ENCODE results near the gene VWA5B2.

VWA5B2 gene

DNA sequence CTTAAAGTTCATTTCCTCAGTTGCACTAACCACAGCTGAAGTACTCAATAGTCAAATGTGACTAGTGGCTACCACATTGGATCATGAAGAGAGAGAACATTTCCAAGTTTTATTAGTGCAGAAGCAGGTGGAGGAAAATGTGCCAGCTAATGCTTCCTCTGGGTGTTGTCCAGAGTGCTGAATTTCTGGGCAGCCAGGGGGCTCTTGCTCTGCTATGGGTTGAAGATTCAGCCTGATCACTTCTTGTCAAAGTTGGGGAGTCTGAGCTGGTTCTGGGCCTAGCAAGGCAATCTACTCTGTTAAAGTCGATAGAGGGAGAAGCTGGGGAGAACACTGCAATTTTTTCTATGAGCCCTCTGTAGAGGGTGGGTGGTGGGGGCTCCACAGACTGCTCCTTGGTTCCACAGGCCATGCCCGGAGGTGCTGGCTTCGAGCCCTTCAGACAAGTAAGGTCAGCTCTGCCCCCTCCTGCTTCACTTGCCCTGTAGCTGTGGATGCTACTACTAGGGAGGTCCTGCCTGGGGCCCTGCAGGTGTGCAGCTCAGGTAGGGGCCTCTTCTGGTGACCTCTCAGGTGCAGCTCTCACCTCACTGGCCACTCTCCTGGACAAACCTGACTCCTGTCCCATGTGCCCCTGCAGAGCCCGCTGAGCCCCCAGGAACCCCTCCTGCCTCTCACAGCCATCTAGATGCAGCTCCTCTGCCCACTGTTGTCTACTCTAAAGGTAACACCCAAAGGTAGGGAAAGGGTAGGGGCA is 11.2 kb downstream of the VWA5B2 start:
- Histone ChIP-seq H3K36me3 (ENCODE audit: control insufficient read depth in 5 of 5, insufficient read depth in 5 of 5, low read length in 5 of 5) (peaks cover 3 to 39% (median 35%) of the 10 kb centered on the region in 5 donors), H3K4me1 (ENCODE audit: control insufficient read depth in 5 of 5, insufficient read depth in 5 of 5, low read length in 5 of 5) (peaks cover 0 to 9% (median 3%) of the 10 kb centered on the region in 5 donors), H3K4me3 (ENCODE audit: low read depth in 1 of 5, low read length in 5 of 5) (no peak overlapping the region), H3K27ac (ENCODE audit: low read depth, low read length) (no peak overlapping the region), H3K9ac (ENCODE audit: low read length in 5 of 5) (no peak overlapping the region), H3K9me3 (ENCODE audit: control insufficient read depth in 5 of 5, low read length in 5 of 5) (no peaks in the 10 kb centered on the region), H3K27me3 (ENCODE audit: control insufficient read depth in 5 of 5, insufficient read depth in 4 of 5, low read length in 5 of 5) (peaks cover 3 to 8% (median 7%) of the 10 kb centered on the region in 5 donors)

DNA sequence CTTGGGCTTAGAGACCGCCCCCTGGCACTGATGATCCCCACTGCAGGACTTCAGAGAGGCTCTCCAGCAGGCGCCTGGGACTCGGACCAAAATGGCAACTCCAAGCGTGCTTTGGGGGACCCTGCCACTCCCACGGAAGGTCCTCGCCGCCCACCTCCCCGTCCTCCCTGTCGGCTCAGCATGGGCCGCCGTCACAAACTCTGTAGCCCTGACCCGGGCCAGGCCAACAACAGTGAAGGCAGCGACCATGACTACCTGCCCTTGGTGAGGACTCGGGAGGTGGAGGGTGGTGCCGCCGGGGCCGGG is 11.7 kb downstream of the VWA5B2 start:
- H3K36me3 ChIP-seq (ENCODE audit: control insufficient read depth in 5 of 5, insufficient read depth in 5 of 5, low read length in 5 of 5) = peaks cover 3 to 41% (median 37%) of the 10 kb centered on the region in 5 donors
- H3K9ac ChIP-seq (ENCODE audit: low read length in 5 of 5) = no peak overlapping the region
- peaks cover 0 to 9% (median 3%) of the 10 kb centered on the region in 5 donors for H3K4me1 ChIP-seq (ENCODE audit: control insufficient read depth in 5 of 5, insufficient read depth in 5 of 5, low read length in 5 of 5)
- no peak overlapping the region for H3K27ac ChIP-seq (ENCODE audit: low read depth, low read length)
- no peak overlapping the region for H3K4me3 ChIP-seq (ENCODE audit: low read depth in 1 of 5, low read length in 5 of 5)
- H3K9me3 ChIP-seq (ENCODE audit: control insufficient read depth in 5 of 5, low read length in 5 of 5) = no peaks in the 10 kb centered on the region
- peaks cover 3 to 8% (median 7%) of the 10 kb centered on the region in 5 donors for H3K27me3 ChIP-seq (ENCODE audit: control insufficient read depth in 5 of 5, insufficient read depth in 4 of 5, low read length in 5 of 5)

DNA sequence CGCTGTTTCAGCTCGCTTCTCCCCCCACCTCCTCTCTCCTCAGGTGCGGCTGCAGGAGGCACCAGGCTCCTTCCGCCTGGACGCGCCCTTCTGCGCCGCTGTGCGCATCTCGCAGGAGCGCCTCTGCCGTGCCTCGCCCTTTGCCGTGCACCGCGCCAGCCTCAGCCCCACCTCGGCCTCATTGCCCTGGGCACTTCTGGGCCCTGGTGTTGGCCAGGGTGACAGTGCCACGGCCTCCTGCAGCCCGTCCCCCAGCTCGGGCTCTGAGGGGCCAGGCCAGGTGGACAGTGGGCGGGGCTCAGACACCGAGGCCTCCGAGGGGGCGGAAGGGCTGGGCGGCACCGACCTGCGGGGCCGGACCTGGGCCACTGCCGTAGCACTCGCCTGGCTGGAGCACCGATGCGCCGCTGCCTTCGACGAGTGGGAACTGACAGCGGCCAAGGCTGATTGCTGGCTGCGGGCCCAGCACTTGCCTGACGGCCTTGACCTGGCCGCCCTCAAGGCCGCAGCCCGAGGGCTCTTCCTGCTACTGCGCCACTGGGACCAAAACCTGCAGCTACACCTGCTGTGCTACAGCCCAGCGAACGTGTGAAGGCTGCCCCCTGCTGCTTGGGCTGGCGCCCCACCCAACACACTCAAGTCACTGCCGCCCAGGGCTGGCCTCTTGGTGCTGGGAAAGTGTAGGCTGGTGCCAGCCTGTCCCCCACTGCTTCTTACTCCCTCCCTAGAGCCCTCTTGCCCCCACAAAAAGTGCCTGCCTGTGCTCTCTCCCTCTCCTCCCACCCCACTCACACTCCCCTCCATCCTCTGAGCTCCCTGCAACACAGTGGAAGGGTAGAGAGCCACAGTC is 12.3 kb downstream of the VWA5B2 start:
- Histone ChIP-seq H3K27ac (ENCODE audit: low read depth, low read length) (no peak overlapping the region), H3K9me3 (ENCODE audit: control insufficient read depth in 5 of 5, low read length in 5 of 5) (no peaks in the 10 kb centered on the region), H3K9ac (ENCODE audit: low read length in 5 of 5) (no peak overlapping the region), H3K4me3 (ENCODE audit: low read depth in 1 of 5, low read length in 5 of 5) (no peak overlapping the region), H3K27me3 (ENCODE audit: control insufficient read depth in 5 of 5, insufficient read depth in 4 of 5, low read length in 5 of 5) (peaks cover 3 to 7% (median 5%) of the 10 kb centered on the region in 5 donors), H3K4me1 (ENCODE audit: control insufficient read depth in 5 of 5, insufficient read depth in 5 of 5, low read length in 5 of 5) (peaks cover 0 to 9% (median 3%) of the 10 kb centered on the region in 5 donors), H3K36me3 (ENCODE audit: control insufficient read depth in 5 of 5, insufficient read depth in 5 of 5, low read length in 5 of 5) (peaks cover 3 to 41% (median 37%) of the 10 kb centered on the region in 5 donors)

DNA sequence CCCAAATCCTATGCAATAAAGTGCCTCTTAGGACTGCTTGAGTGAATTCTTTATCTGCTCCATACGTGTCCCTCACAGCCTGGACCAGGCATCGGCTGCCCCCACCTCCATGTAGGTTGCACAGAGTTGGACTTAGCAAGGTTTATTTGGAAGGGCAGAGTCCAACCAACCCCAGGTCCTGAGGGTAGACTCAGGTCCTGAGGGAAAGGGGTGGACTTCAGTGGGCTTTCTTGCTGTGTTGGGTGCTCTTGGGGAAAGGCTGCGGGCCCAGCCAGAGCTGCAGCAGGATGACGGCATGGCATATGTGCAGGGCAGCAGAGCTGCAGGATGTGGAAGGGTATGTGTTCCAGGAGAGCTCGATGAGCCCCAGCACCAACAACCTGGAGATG is 12.9 kb downstream of the VWA5B2 start:
- H3K9me3 ChIP-seq (ENCODE audit: control insufficient read depth in 5 of 5, low read length in 5 of 5) = no peaks in the 10 kb centered on the region
- peaks cover 3 to 41% (median 37%) of the 10 kb centered on the region in 5 donors for H3K36me3 ChIP-seq (ENCODE audit: control insufficient read depth in 5 of 5, insufficient read depth in 5 of 5, low read length in 5 of 5)
- H3K27ac ChIP-seq (ENCODE audit: low read depth, low read length) = no peak overlapping the region
- peaks cover 0 to 9% (median 3%) of the 10 kb centered on the region in 5 donors for H3K4me1 ChIP-seq (ENCODE audit: control insufficient read depth in 5 of 5, insufficient read depth in 5 of 5, low read length in 5 of 5)
- H3K9ac ChIP-seq (ENCODE audit: low read length in 5 of 5) = no peak overlapping the region
- H3K4me3 ChIP-seq (ENCODE audit: low read depth in 1 of 5, low read length in 5 of 5) = no peak overlapping the region
- peaks cover 0 to 4% (median 2%) of the 10 kb centered on the region in 5 donors for H3K27me3 ChIP-seq (ENCODE audit: control insufficient read depth in 5 of 5, insufficient read depth in 4 of 5, low read length in 5 of 5)

DNA sequence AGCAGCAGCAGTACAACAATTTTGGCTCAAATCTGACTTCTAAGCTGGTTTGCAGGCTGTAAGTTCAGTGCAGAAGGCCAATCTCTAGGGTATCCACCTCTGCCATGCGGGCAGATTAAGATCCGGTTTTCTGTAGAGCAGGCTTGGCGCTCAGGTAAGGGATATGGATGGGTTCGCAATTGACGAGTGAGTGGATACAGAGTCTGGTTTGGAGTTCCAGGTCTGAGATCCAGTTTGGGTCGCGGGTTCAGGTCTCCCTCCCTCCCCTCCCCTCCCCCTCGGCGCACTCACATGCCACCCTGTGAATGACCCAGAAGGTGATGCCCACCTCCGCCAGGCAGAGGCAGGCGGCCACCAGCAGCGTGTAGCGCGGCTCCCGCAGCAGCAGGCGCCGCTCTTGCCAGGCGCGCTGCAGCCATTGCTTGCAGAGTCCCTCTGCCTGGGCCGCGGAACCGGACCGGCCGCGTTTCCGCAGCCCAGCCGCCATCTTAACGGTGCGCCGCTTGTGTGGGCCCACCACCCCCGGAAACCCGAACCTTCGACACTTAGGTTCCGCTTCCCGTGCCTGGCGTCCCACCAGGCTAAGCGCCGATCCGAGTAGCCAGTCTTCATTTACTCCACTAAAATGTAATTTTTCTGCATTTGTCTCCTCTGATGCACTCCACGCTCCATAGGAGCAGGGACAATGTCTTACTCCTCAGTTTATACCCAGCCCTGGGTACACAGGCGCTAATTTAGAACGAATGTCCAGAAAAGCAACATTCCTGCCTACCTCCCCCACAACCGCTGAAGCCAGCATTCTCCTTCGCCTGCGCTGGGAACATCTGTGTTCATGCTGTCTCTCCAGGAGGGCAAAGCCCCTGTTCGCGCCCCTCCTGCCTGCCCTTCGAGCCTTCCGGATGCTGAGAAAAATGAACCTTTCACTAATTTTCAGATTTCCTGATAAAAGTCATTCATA is 19.3 kb downstream of the VWA5B2 start, which contains the start of gene ALG3:
Gene ALG3 (minus strand): TSS at position 509 of the 958 bp plus-strand sequence. CDS start 22 bp downstream, at position 487.
- H3K9ac ChIP-seq (ENCODE audit: low read length in 5 of 5) = peak within 1 kb of the TSS; percentile 86 to 96 (median 94)
- peak within 1 kb of the TSS; percentile 77 to 99 (median 97) for H3K4me3 ChIP-seq (ENCODE audit: low read depth in 1 of 5, low read length in 5 of 5)
- peak within 1 kb of the TSS; percentile 89 for H3K27ac ChIP-seq (ENCODE audit: low read depth, low read length)
- no peaks in the 10 kb centered on the region for H3K27me3 ChIP-seq (ENCODE audit: control insufficient read depth in 5 of 5, insufficient read depth in 4 of 5, low read length in 5 of 5)
- peaks cover 0 to 20% (median 20%) of the 10 kb centered on the region in 5 donors for H3K36me3 ChIP-seq (ENCODE audit: control insufficient read depth in 5 of 5, insufficient read depth in 5 of 5, low read length in 5 of 5)
- no peaks in the 10 kb centered on the region for H3K9me3 ChIP-seq (ENCODE audit: control insufficient read depth in 5 of 5, low read length in 5 of 5)
- peaks cover 4 to 27% (median 21%) of the 10 kb centered on the region in 5 donors for H3K4me1 ChIP-seq (ENCODE audit: control insufficient read depth in 5 of 5, insufficient read depth in 5 of 5, low read length in 5 of 5)

DNA sequence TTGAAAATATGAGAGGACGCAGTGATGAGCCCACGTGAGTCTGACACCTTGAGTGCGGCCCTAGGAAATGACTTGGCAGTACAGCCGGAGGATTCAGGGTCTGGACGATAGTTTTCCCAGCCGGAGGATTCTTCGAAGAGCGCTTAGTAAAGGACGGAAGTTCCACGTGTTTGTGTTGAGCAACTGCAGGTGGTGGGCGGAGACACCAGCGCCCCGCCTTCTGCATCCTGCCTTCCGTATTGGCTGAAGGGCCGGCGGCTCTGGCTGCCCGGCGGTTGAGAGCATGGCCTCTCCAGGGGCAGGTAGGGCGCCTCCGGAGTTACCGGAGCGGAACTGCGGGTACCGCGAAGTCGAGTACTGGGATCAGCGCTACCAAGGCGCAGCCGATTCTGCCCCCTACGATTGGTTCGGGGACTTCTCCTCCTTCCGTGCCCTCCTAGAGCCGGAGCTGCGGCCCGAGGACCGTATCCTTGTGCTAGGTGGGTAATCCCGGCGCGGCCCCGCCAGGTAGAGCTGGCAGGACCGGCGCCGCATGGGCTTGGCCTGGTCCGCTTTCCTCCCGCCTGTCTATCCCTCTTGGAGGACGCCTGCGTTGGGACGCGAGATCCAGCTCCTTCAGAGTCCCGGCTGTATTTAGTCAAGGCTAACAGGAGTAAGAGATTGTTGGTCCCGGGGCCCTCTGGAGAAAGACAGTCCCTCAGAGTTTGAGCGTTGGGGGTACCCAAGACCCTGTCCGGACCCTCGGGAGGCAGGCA is 20.2 kb downstream of the VWA5B2 start, which contains the start of gene EEF1AKMT4:
Gene EEF1AKMT4 (plus strand): TSS at position 261 of the 755 bp plus-strand sequence. CDS start 23 bp downstream, at position 284.
- Histone ChIP-seq H3K36me3 (ENCODE audit: control insufficient read depth in 5 of 5, insufficient read depth in 5 of 5, low read length in 5 of 5) (peaks cover 0 to 12% (median 11%) of the 10 kb centered on the region in 5 donors), H3K9ac (ENCODE audit: low read length in 5 of 5) (peak within 1 kb of the TSS; percentile 86 to 96 (median 94)), H3K9me3 (ENCODE audit: control insufficient read depth in 5 of 5, low read length in 5 of 5) (no peaks in the 10 kb centered on the region), H3K4me3 (ENCODE audit: low read depth in 1 of 5, low read length in 5 of 5) (peak within 1 kb of the TSS; percentile 77 to 99 (median 97)), H3K27me3 (ENCODE audit: control insufficient read depth in 5 of 5, insufficient read depth in 4 of 5, low read length in 5 of 5) (no peaks in the 10 kb centered on the region), H3K27ac (ENCODE audit: low read depth, low read length) (peak within 1 kb of the TSS; percentile 89), H3K4me1 (ENCODE audit: control insufficient read depth in 5 of 5, insufficient read depth in 5 of 5, low read length in 5 of 5) (peaks cover 4 to 27% (median 21%) of the 10 kb centered on the region in 5 donors)

DNA sequence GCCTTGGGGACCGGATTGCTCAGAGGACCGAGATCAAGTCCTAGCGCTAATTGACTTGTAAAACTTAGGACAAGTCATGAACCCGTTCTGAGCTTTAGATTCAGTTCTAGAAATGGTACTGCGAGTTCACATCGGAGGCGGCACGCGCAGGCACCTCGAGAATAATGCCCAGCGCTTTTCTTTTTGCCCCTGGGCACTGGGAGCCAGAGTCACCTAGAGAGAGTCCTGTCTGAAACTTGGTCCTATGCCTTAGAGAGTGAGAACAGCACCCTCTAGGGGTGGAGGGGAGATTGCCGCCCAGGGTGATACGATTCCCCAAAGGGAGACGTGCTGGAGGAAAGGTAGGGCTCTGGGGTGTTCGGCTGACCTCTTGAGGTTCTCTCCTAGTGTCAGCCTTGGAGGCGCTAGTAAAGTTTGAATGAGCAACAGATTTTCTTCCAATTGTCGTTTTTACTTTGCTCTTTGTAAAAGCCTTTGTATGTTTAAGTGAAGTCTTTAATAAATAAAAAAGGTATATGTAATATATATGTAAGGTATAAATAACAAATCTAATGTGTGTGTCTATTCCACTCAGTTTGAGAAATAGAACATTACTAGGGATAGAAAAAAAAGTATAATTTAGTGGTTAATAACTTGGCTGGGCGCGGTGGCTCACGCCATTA is 20.9 kb downstream of the VWA5B2 start:
- Histone ChIP-seq H3K4me3 (ENCODE audit: low read depth in 1 of 5, low read length in 5 of 5) (peak overlapping the region; percentile 77 to 98 (median 95)), H3K9me3 (ENCODE audit: control insufficient read depth in 5 of 5, low read length in 5 of 5) (no peaks in the 10 kb centered on the region), H3K27me3 (ENCODE audit: control insufficient read depth in 5 of 5, insufficient read depth in 4 of 5, low read length in 5 of 5) (no peaks in the 10 kb centered on the region), H3K9ac (ENCODE audit: low read length in 5 of 5) (peak overlapping the region in 4 of 5 donors; percentile 84 to 94 (median 87)), H3K27ac (ENCODE audit: low read depth, low read length) (peak overlapping the region; percentile 89), H3K36me3 (ENCODE audit: control insufficient read depth in 5 of 5, insufficient read depth in 5 of 5, low read length in 5 of 5) (peaks cover 0 to 5% (median 4%) of the 10 kb centered on the region in 5 donors), H3K4me1 (ENCODE audit: control insufficient read depth in 5 of 5, insufficient read depth in 5 of 5, low read length in 5 of 5) (peaks cover 4 to 27% (median 21%) of the 10 kb centered on the region in 5 donors)

DNA sequence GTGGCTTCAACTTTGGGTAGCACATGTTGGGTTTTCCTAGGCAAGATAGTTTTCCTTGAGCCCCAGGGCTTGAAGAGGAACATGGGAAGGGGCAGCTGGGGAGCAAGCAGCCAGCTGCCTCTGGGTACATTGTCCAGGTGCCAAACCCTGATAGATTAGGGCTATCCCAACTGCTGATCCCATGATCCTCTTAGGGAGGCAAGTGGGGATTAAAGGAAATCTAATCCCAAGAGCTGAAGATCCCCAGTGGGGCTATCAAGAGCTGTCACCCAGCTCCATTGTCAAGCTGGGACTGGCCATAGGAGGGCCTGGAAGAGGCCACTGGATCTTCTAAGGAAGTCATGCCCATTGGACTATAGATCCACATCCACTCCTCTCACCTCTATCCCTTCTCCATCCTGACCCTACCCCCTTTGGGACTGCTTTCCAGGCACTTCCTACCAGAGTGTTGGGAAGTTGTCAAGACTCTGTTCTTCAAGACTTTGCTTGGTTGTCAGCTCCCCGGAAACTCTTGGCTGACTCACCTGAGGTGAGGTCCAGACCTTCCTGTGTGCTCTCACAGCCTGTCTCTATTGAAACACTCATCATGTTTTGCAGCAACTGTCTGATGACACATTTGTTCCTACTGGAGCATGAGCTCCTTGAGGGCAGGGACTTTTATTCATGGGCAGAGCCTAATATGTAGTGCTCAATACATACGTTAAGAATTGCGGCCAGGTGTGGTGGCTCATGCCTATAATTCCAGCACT is 26.1 kb downstream of the VWA5B2 start:
- Histone ChIP-seq H3K27me3 (ENCODE audit: control insufficient read depth in 5 of 5, insufficient read depth in 4 of 5, low read length in 5 of 5) (peaks cover 9 to 18% (median 14%) of the 10 kb centered on the region in 5 donors), H3K4me3 (ENCODE audit: low read depth in 1 of 5, low read length in 5 of 5) (no peak overlapping the region), H3K9ac (ENCODE audit: low read length in 5 of 5) (no peak overlapping the region), H3K27ac (ENCODE audit: low read depth, low read length) (no peak overlapping the region), H3K36me3 (ENCODE audit: control insufficient read depth in 5 of 5, insufficient read depth in 5 of 5, low read length in 5 of 5) (no peaks in the 10 kb centered on the region), H3K9me3 (ENCODE audit: control insufficient read depth in 5 of 5, low read length in 5 of 5) (no peaks in the 10 kb centered on the region), H3K4me1 (ENCODE audit: control insufficient read depth in 5 of 5, insufficient read depth in 5 of 5, low read length in 5 of 5) (peaks cover 0 to 9% (median 8%) of the 10 kb centered on the region in 5 donors)
